ENCODE measurements around the gene KIF1A. TPM values are rescaled to one million over a fixed set of nuclear protein-coding genes. Genes with fewer than 3 reads are reported as not detected.

The KIF1A gene
- total and polyA plus RNA-seq, 2 of the 8 experiments (the other 6 are each of a cell fraction or from before 2014, with no cell fraction given): 61.3 to 281 TPM

DNA sequence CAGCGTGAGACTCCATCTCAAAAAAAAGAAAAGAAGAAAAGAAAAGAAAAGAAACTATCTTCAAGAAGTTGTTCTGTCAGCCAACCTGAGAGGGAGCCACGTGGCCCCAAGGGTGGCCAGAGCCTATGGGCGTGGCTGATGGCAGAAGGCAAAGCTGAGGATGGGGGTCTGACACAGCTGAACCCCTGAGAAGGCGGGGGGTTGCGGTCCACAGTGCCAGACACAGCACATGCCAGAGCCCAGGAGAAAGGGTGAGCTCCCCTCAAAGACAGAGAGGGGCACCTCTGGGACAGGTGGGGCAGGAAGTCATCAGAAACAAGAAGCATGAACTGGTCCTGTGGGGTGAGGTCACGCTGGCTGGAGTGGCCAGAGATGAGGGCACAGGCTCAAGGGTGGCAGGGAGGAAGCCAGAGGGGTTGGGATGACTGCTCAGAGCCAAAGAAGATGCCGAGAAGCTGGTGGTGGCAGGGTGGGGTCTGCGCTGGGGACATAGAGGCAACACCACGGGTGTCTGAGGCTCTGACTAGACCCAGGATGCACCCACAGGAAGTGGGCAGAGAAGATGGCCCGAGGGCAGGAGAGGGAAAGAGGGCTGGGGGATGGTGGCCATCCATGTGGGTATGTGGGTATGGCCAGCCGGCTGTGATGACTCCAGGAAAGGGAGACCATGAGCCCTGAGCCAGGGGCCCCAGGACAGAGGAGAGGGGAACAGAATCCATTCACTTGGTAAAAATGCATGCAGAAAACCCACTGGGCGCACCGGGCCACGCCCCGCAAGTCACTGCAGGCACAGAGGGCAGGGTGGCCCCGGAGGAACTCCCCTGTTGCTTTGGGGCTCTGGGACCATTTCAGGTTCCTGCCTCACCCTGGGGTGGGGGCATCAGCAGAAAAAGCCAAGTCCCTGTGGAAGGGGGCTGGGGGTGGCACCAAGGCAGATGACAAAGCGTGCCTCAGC, 8.4 kb downstream of the KIF1A start:
- CTCF ChIA-PET (ENCODE audit: partially characterized antibody): interaction anchor here (1.3 to 1.5 kb wide), 2 partner anchors 11 to 29 kb away, joined by 3 to 4 read pairs; no protein-coding TSS in a partner anchor
- Histone ChIP-seq H3K56ac (replicated peaks; ENCODE audit: insufficient read length, low read depth, low read length) (no peak overlapping the region), H3K27ac (ENCODE audit: low read depth, low read length) (no peak overlapping the region), H3K9me3 (ENCODE audit: insufficient read depth in 2 of 2, low read depth in 1 of 2, low read length in 1 of 2) (peaks cover 0 to 6% of the 10 kb centered on the region in 2 experiments; a peak in 1 of 4 replicates), H2BK15ac (ENCODE audit: low read length) (no peak overlapping the region), H3K23me2 (ENCODE audit: low read depth, low read length) (no peaks in the 10 kb centered on the region; the same call in 1 of the 2 replicates), H2BK120ac (replicated peaks; ENCODE audit: low read depth, low read length) (no peak overlapping the region), H3K79me2 (ENCODE audit: control insufficient read depth in 1 of 2, insufficient read depth in 2 of 2, low read length in 2 of 2) (peaks cover 31 to 99% of the 10 kb centered on the region in 2 experiments), H4K5ac (ENCODE audit: insufficient read length, low read depth, low read length) (no peak overlapping the region), H3K4me2 (ENCODE audit: insufficient read depth in 1 of 2, low read depth in 2 of 2, low read length in 2 of 2) (no peak overlapping the region), H3K36me3 (ENCODE audit: control insufficient read depth in 2 of 4, insufficient read depth in 4 of 4, low read length in 3 of 4) (peaks cover 9 to 27% (median 14%) of the 10 kb centered on the region in 4 experiments), H3K9ac (replicated peaks in 1 of 4; ENCODE audit: extremely low read depth in 1 of 4, low read depth in 3 of 4, low read length in 3 of 4) (no peak overlapping the region), H3K18ac (ENCODE audit: extremely low read depth, low read length) (no peak overlapping the region), H2AFZ (ENCODE audit: low read length) (no peak overlapping the region), H3K79me1 (ENCODE audit: low read depth, low read length) (peaks cover 26% of the 10 kb centered on the region), H3K23ac (ENCODE audit: insufficient read length) (no peak overlapping the region), H2BK5ac (ENCODE audit: low read depth, low read length) (no peak overlapping the region), H2BK20ac (ENCODE audit: low read length) (no peak overlapping the region), H4K8ac (ENCODE audit: extremely low read depth, insufficient read depth, low read length) (no peak overlapping the region), H3K4me3 (ENCODE audit: extremely low read depth in 1 of 4, insufficient read depth in 2 of 4, low read depth in 3 of 4, low read length in 4 of 4) (no peak overlapping the region), H3K14ac (ENCODE audit: insufficient read length) (no peak overlapping the region), H4K20me1 (replicated peaks in 1 of 2; ENCODE audit: control insufficient read depth in 1 of 2, insufficient read depth in 2 of 2, low read length in 2 of 2) (peaks cover 40 to 44% of the 10 kb centered on the region in 2 experiments), H3K4me1 (replicated peaks in 1 of 4; ENCODE audit: control insufficient read depth in 3 of 4, insufficient read depth in 4 of 4, low read length in 3 of 4) (peaks cover 0 to 5% (median 3%) of the 10 kb centered on the region in 4 experiments; a peak in 4 of 7 replicates), H2BK12ac (ENCODE audit: low read depth, low read length) (no peak overlapping the region), H3K27me3 (replicated peaks in 1 of 4; ENCODE audit: control insufficient read depth in 3 of 4, extremely low read depth in 1 of 4, insufficient read depth in 3 of 4, low read length in 3 of 4) (no peaks in the 10 kb centered on the region), H2AK5ac (ENCODE audit: low read depth, low read length) (peak overlapping the region; percentile 39; the same call in 1 of the 2 replicates), H4K91ac (replicated peaks; ENCODE audit: insufficient read length, low read length) (no peak overlapping the region), H3K4ac (replicated peaks; ENCODE audit: insufficient read length, low read depth, low read length) (no peak overlapping the region)
- WGBS, 2 experiments (ENCODE audit: extremely low coverage in 1 of 2, insufficient coverage in 1 of 2, insufficient read length in 1 of 2, insufficient replicate concordance in 2 of 2, low coverage in 1 of 2, low lambda C conversion rate in 2 of 2, missing lambda C conversion rate in 1 of 2): 90% methylated on average over 17 of the region's 17 CpGs; no CpG with 5 or more reads in 1 of the 2 experiments
- FAIRE-seq (no peak), DNase-seq (ENCODE audit: low read depth in 1 of 2, low spot score in 2 of 2) (no peak)
- POLR2A ChIA-PET (ENCODE audit: partially characterized antibody): interaction anchor here (0.7 to 2.5 kb wide), 5 partner anchors 9 to 35 kb away, joined by 3 to 14 read pairs (median 3); partner anchors contain the start of gene KIF1A
- TF ChIP-seq JUN (IDR thresholded peaks at IDR 0.05; ENCODE audit: low read depth, low read length): no peak
- TF ChIP-seq RAD21 (IDR thresholded peaks at IDR 0.05 in 1 of 2, conservative IDR thresholded peaks at IDR 0.05 in 1 of 2; ENCODE audit: low read depth in 2 of 2, low read length in 2 of 2): no peak
- TF ChIP-seq, protein P1, sequence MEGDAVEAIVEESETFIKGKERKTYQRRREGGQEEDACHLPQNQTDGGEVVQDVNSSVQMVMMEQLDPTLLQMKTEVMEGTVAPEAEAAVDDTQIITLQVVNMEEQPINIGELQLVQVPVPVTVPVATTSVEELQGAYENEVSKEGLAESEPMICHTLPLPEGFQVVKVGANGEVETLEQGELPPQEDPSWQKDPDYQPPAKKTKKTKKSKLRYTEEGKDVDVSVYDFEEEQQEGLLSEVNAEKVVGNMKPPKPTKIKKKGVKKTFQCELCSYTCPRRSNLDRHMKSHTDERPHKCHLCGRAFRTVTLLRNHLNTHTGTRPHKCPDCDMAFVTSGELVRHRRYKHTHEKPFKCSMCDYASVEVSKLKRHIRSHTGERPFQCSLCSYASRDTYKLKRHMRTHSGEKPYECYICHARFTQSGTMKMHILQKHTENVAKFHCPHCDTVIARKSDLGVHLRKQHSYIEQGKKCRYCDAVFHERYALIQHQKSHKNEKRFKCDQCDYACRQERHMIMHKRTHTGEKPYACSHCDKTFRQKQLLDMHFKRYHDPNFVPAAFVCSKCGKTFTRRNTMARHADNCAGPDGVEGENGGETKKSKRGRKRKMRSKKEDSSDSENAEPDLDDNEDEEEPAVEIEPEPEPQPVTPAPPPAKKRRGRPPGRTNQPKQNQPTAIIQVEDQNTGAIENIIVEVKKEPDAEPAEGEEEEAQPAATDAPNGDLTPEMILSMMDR (IDR thresholded peaks at IDR 0.05; ENCODE audit: control extremely low read depth in 1 of 3, insufficient read depth in 1 of 3, low read depth in 1 of 3, low read length in 3 of 3): no peak
- TF ChIP-seq SIRT6 (IDR thresholded peaks at IDR 0.05; ENCODE audit: low read length): no peak
- TF ChIP-seq, protein P2, sequence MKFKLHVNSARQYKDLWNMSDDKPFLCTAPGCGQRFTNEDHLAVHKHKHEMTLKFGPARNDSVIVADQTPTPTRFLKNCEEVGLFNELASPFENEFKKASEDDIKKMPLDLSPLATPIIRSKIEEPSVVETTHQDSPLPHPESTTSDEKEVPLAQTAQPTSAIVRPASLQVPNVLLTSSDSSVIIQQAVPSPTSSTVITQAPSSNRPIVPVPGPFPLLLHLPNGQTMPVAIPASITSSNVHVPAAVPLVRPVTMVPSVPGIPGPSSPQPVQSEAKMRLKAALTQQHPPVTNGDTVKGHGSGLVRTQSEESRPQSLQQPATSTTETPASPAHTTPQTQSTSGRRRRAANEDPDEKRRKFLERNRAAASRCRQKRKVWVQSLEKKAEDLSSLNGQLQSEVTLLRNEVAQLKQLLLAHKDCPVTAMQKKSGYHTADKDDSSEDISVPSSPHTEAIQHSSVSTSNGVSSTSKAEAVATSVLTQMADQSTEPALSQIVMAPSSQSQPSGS (IDR thresholded peaks at IDR 0.05; ENCODE audit: low read length): no peak
